HCT116 (cell line): Measurements from ENCODE around the gene TRIM66. TPM values are rescaled to one million over a fixed set of nuclear protein-coding genes. Genes with fewer than 3 reads are reported as not detected.

ENCODE experiments used
- ATAC-seq: fragments of 200-7000 bp; cut with Tn5 transposase; 2 replicates; pipeline ENCODE4 v1.9.1; 2020; ENCODE audit warnings: mild to moderate bottlenecking, moderate library complexity
- BruUV-seq: library from RNA; stranded (reverse); fragments of 400-500 nt; replicated peaks from 2 replicates; lab custom pipeline; 2021; lab: Mats Ljungman, UMichigan
- CTCF ChIA-PET: fragments of 300-600 bp; sonication (Branson Sonifier 250); formaldehyde crosslinking; loops from one replicate; lab custom pipeline; 2021; ENCODE audit warnings: antibody characterized with exemption; lab: Charles Lee
- POLR2A ChIA-PET: fragments of 300-600, 350-600 bp; sonication (Branson Sonifier 250); formaldehyde crosslinking; loops from one replicate; lab custom pipeline; 2021; ENCODE audit warnings: antibody characterized with exemption; lab: Charles Lee
- RAD21 ChIA-PET, 2 experiments: fragments of 300-600 bp; sonication (Branson Sonifier 250); formaldehyde crosslinking; loops; one replicate each; lab custom pipeline; 2023; ENCODE audit warnings: low total read pairs in 2 of 2; ENCODE audit not compliant: uncharacterized antibody in 2 of 2, unreplicated experiment in 2 of 2, low non-redundant PET in 1 of 2; lab: Charles Lee
- DNase-seq: peaks from one replicate; pipeline ENCODE4 v3.0.0-alpha.2; 2010; ENCODE audit warnings: low read depth, low spot score
- H2AFZ ChIP-seq: fragments of 200-600 bp; shearing (Covaris generic), sonication (generic); 2 replicates; pipeline ENCODE4 v1.6.1; 2017; ENCODE audit warnings: low read depth, mixed run types, mixed read lengths, antibody characterized with exemption, low read length; ENCODE audit not compliant: poor library complexity, severe bottlenecking
- H3K27ac ChIP-seq: 2 replicates; pipeline ENCODE4 v1.5.1; 2012; ENCODE audit warnings: low read depth, low read length
- H3K27me3 ChIP-seq: fragments of 200-600 bp; sonication (generic); 2 replicates; pipeline ENCODE4 v1.6.1; 2016; ENCODE audit warnings: mixed run types, low read length, mixed read lengths; ENCODE audit not compliant: insufficient read depth
- H3K36me3 ChIP-seq, 2 experiments: fragments of 200-500 bp in 1 of 2; fragments of 200-600 bp in 1 of 2; sonication (Bioruptor generic) in 1 of 2; sonication (generic) in 1 of 2; 2 replicates each; pipeline versions ENCODE4 v1.5.1 to v1.6.1; 2014 to 2016; ENCODE audit warnings: low read length in 2 of 2, inconsistent platforms in 1 of 2, mixed read lengths in 1 of 2, mixed run types in 1 of 2; ENCODE audit not compliant: insufficient read depth in 2 of 2, control insufficient read depth in 1 of 2
- H3K4me1 ChIP-seq, 2 experiments: fragments of 200-600 bp in 1 of 2; sonication (generic) in 1 of 2; 2 replicates each; pipeline versions ENCODE4 v1.5.1 to v1.6.1; 2012 to 2017; ENCODE audit warnings: low read length in 2 of 2, inconsistent platforms in 1 of 2, mild to moderate bottlenecking in 1 of 2, mixed read lengths in 1 of 2, mixed run types in 1 of 2, moderate library complexity in 1 of 2; ENCODE audit not compliant: insufficient read depth in 2 of 2, control insufficient read depth in 1 of 2
- H3K4me2 ChIP-seq: fragments of 200-600 bp; sonication (generic); 2 replicates; pipeline ENCODE4 v1.6.1; 2017; ENCODE audit warnings: mixed run types, low read length, mixed read lengths
- H3K4me3 ChIP-seq, 2 experiments: fragments of 200-600 bp in 1 of 2; sonication (generic) in 1 of 2; replicated peaks in 1 of 2; 2 replicates each; pipeline ENCODE4 v1.5.1; 2011 to 2016; ENCODE audit warnings: low read length in 2 of 2, control low read depth in 1 of 2, low read depth in 1 of 2, mild to moderate bottlenecking in 1 of 2, mixed read lengths in 1 of 2, mixed run types in 1 of 2
- H3K79me2 ChIP-seq: fragments of 200-600 bp; sonication (generic); 2 replicates; pipeline ENCODE4 v1.6.1; 2017; ENCODE audit warnings: mild to moderate bottlenecking, mixed run types, low read length, moderate library complexity, mixed read lengths; ENCODE audit not compliant: insufficient read depth
- H3K9ac ChIP-seq: fragments of 200-600 bp; sonication (generic); 2 replicates; pipeline ENCODE4 v1.6.1; 2016; ENCODE audit warnings: low read length, mixed read lengths
- H3K9me2 ChIP-seq: fragments of 200-600 bp; sonication (generic), shearing (Covaris generic); 2 replicates; pipeline ENCODE4 v1.6.1; 2017; ENCODE audit warnings: mixed run types, mild to moderate bottlenecking, moderate library complexity; ENCODE audit not compliant: insufficient read depth
- H3K9me3 ChIP-seq, 2 experiments: fragments of 200-500 bp in 1 of 2; fragments of 200-600 bp in 1 of 2; sonication (Bioruptor generic) in 1 of 2; sonication (generic) in 1 of 2; 2 replicates each; pipeline ENCODE4 v1.6.1; 2014 to 2017; ENCODE audit warnings: low read length in 2 of 2, mixed read lengths in 2 of 2, inconsistent platforms in 1 of 2, low read depth in 1 of 2, mild to moderate bottlenecking in 1 of 2, mixed run types in 1 of 2, moderate library complexity in 1 of 2; ENCODE audit not compliant: control insufficient read depth in 1 of 2, insufficient read depth in 1 of 2
- H4K20me1 ChIP-seq: fragments of 200-600 bp; sonication (generic), shearing (Covaris generic); 2 replicates; pipeline ENCODE4 v1.6.1; 2017; ENCODE audit warnings: mixed run types, mild to moderate bottlenecking, moderate library complexity; ENCODE audit not compliant: insufficient read depth
- ATF3 ChIP-seq: IDR thresholded peaks from 2 replicates; pipeline ENCODE4 v1.6.1; 2012
- CBX3 ChIP-seq: IDR thresholded peaks from 2 replicates; pipeline ENCODE4 v1.6.1; 2012; ENCODE audit warnings: low read depth
- CEBPB ChIP-seq: IDR thresholded peaks from 2 replicates; pipeline ENCODE4 v1.6.1; 2012; ENCODE audit warnings: low read depth
- EZH2 ChIP-seq: fragments of 200-600 bp; sonication (generic); IDR thresholded peaks from 2 replicates; pipeline ENCODE4 v1.6.1; 2017; ENCODE audit warnings: antibody characterized with exemption, mixed run types
- EZH2phosphoT487 ChIP-seq: fragments of 200-600 bp; IDR thresholded peaks from 2 replicates; pipeline ENCODE4 v1.6.1; 2018; ENCODE audit warnings: antibody characterized with exemption, borderline replicate concordance
- FOSL1 ChIP-seq: IDR thresholded peaks from 2 replicates; pipeline ENCODE4 v1.6.1; 2012; ENCODE audit warnings: low read depth
- JUND ChIP-seq: IDR thresholded peaks from 2 replicates; pipeline ENCODE4 v1.6.1; 2012
- POLR2A ChIP-seq: IDR thresholded peaks from 2 replicates; pipeline ENCODE4 v1.7.0; 2011; ENCODE audit warnings: borderline replicate concordance; ENCODE audit not compliant: insufficient read depth, insufficient read length; ENCODE audit errors: extremely low read depth
- SIN3A ChIP-seq: IDR thresholded peaks from 2 replicates; pipeline ENCODE4 v1.6.1; 2012; ENCODE audit warnings: low read depth
- SP1 ChIP-seq: IDR thresholded peaks from 2 replicates; pipeline ENCODE4 v1.6.1; 2012; ENCODE audit warnings: low read depth
- SRF ChIP-seq: IDR thresholded peaks from 2 replicates; pipeline ENCODE4 v1.6.1; 2012; ENCODE audit warnings: low read depth
- TCF7L2 ChIP-seq: IDR thresholded peaks from 2 replicates; pipeline ENCODE4 v1.7.0; 2011; ENCODE audit warnings: borderline replicate concordance, inconsistent platforms; ENCODE audit not compliant: insufficient read depth, insufficient read length; ENCODE audit errors: extremely low read depth
- YY1 ChIP-seq: IDR thresholded peaks from 2 replicates; pipeline ENCODE4 v1.6.1; 2011; ENCODE audit warnings: low read length, low read depth, moderate library complexity, mild to moderate bottlenecking; ENCODE audit not compliant: insufficient replicate concordance; ENCODE audit errors: extremely low read depth
- ZFX ChIP-seq: fragments of 450-650 bp; IDR thresholded peaks from 2 replicates; pipeline ENCODE4 v1.6.1; 2017
- ZNF274 ChIP-seq: fragments of 200-500 bp; sonication (Bioruptor generic); IDR thresholded peaks from 2 replicates; pipeline ENCODE4 v1.6.1; 2014; ENCODE audit warnings: mild to moderate bottlenecking, low read depth, low read length, inconsistent platforms
- intact Hi-C: fragments of 100-400 bp; cut with micrococcal nuclease; formaldehyde crosslinking; loops from 2 replicates; pipeline ENCODE4 v1.10.0; 2022
- total RNA-seq: library from RNA; stranded (reverse); gene quantifications from one replicate; pipeline ENCODE4 v1.2.1, GENCODE V29; 2021; ENCODE audit not compliant: unreplicated experiment
- TF ChIP-seq, protein P1 (sequence below): IDR thresholded peaks from 2 replicates; pipeline ENCODE4 v1.6.1; 2012
- TF ChIP-seq, protein P2 (sequence below): IDR thresholded peaks from 2 replicates; pipeline ENCODE4 v1.6.1; 2012; ENCODE audit warnings: low read depth

Gene TRIM66
- total RNA-seq, 1 experiment from 2014 or later = 24.8 TPM

- ChIA-PET POLR2A (no interaction called here), CTCF (no interaction called here)
- H3K4me2 ChIP-seq = no peak overlapping the region
Measured at GRCh38 chr11:8658321-8659057, 24.0 kb downstream of the TRIM66 start.

GRCh38 chr11:8656291-8656690 lies 26.2 kb downstream of the TRIM66 start:
- ATAC-seq = no peak
- Histone ChIP-seq H3K36me3 (peaks cover 2 to 4% of the 10 kb centered on the region in 2 experiments; a peak in 3 of 4 replicates), H3K27me3 (no peaks in the 10 kb centered on the region), H3K4me3 (no peak overlapping the region), H3K9me3 (no peaks in the 10 kb centered on the region), H3K4me2 (no peak overlapping the region), H3K4me1 (no peaks in the 10 kb centered on the region), H3K9ac (no peak overlapping the region), H3K9me2 (no peaks in the 10 kb centered on the region), H2AFZ (no peak overlapping the region), H3K79me2 (no peaks in the 10 kb centered on the region), H4K20me1 (no peaks in the 10 kb centered on the region), H3K27ac (no peak overlapping the region)
- ChIA-PET CTCF (no interaction called here), RAD21 (no interaction called here), POLR2A (interaction anchor here (1.2 kb wide), 1 partner anchor 32 kb away, joined by 3 read pairs; no protein-coding TSS in a partner anchor)
- no TSS peak for BruUV-seq
- intact Hi-C loops = no loop called here
- no peak for DNase-seq
- TF ChIP-seq CBX3 (no peak), SP1 (no peak), EZH2phosphoT487 (no peak), EZH2 (no peak), ATF3 (no peak), POLR2A (no peak), SRF (no peak), YY1 (no peak), SIN3A (no peak), CEBPB (no peak), JUND (no peak), TCF7L2 (no peak), FOSL1 (no peak), ZNF274 (no peak)
- TF ChIP-seq, protein P1, sequence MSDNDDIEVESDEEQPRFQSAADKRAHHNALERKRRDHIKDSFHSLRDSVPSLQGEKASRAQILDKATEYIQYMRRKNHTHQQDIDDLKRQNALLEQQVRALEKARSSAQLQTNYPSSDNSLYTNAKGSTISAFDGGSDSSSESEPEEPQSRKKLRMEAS = no peak
- TF ChIP-seq, protein P2, sequence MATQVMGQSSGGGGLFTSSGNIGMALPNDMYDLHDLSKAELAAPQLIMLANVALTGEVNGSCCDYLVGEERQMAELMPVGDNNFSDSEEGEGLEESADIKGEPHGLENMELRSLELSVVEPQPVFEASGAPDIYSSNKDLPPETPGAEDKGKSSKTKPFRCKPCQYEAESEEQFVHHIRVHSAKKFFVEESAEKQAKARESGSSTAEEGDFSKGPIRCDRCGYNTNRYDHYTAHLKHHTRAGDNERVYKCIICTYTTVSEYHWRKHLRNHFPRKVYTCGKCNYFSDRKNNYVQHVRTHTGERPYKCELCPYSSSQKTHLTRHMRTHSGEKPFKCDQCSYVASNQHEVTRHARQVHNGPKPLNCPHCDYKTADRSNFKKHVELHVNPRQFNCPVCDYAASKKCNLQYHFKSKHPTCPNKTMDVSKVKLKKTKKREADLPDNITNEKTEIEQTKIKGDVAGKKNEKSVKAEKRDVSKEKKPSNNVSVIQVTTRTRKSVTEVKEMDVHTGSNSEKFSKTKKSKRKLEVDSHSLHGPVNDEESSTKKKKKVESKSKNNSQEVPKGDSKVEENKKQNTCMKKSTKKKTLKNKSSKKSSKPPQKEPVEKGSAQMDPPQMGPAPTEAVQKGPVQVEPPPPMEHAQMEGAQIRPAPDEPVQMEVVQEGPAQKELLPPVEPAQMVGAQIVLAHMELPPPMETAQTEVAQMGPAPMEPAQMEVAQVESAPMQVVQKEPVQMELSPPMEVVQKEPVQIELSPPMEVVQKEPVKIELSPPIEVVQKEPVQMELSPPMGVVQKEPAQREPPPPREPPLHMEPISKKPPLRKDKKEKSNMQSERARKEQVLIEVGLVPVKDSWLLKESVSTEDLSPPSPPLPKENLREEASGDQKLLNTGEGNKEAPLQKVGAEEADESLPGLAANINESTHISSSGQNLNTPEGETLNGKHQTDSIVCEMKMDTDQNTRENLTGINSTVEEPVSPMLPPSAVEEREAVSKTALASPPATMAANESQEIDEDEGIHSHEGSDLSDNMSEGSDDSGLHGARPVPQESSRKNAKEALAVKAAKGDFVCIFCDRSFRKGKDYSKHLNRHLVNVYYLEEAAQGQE = no peak

More at GRCh38 chr11:8658321-8659057, 24.0 kb downstream of the TRIM66 start:
- peaks cover 4 to 6% of the 10 kb centered on the region in 2 experiments; a peak in 1 of 4 replicates for H3K36me3 ChIP-seq
- no peak for TF ChIP-seq TCF7L2
- no peak for TF ChIP-seq FOSL1
- TF ChIP-seq SRF = no peak
- TF ChIP-seq JUND = no peak
- TF ChIP-seq CBX3 = no peak
- no peak for TF ChIP-seq ZFX
- no peak for TF ChIP-seq YY1
- no peak overlapping the region for H3K9ac ChIP-seq
- no peaks in the 10 kb centered on the region for H3K27me3 ChIP-seq
- H3K9me3 ChIP-seq = no peaks in the 10 kb centered on the region
- BruUV-seq = no TSS peak
- no peak overlapping the region for H3K4me3 ChIP-seq
- RAD21 ChIA-PET = no interaction called here
- ATAC-seq (no peak), DNase-seq (no peak)
- H3K27ac ChIP-seq = no peak overlapping the region
- intact Hi-C loops = no loop called here
- no peaks in the 10 kb centered on the region for H3K79me2 ChIP-seq
- H2AFZ ChIP-seq = no peak overlapping the region
- H3K4me1 ChIP-seq = no peaks in the 10 kb centered on the region
- H3K9me2 ChIP-seq = no peaks in the 10 kb centered on the region
- no peaks in the 10 kb centered on the region for H4K20me1 ChIP-seq
